HG03095 (cell line): ENCODE data around the gene EXOSC10.
"Not testable (repeated sequence)": the region's sequence is repeated elsewhere in the genome, so short reads cannot be mapped to it uniquely, and the experiment has no call there.

Experiments
- ATAC-seq: cut with Tn5 transposase; IDR thresholded peaks from one replicate; pipeline ENCODE4 v1.9.1; 2021; ENCODE audit warnings: moderate library complexity; ENCODE audit not compliant: unreplicated experiment

The EXOSC10 gene

GRCh38 chr1:11109047-11109760 is 9.5 kb upstream of the EXOSC10 start:
- ATAC-seq = no peak

- ATAC-seq = no peak
Measured at GRCh38 chr1:11107599-11107998, 7.9 kb upstream of the EXOSC10 start.

GRCh38 chr1:11105586-11105985 is 5.9 kb upstream of the EXOSC10 start:
- ATAC-seq = no peak

- ATAC-seq = no peak
Measured at GRCh38 chr1:11101347-11101746, 1.7 kb upstream of the EXOSC10 start.

- not testable (repeated sequence) for ATAC-seq
Measured at GRCh38 chr1:11100806-11101205, 1.1 kb upstream of the EXOSC10 start.

GRCh38 chr1:11100149-11100493 is 452 bp upstream of the EXOSC10 start:
- ATAC-seq = no peak

GRCh38 chr1:11098931-11099309 is 749 bp downstream of the EXOSC10 start:
- ATAC-seq = no peak

- ATAC-seq = not testable (repeated sequence)
Measured at GRCh38 chr1:11083784-11084183, 15.9 kb downstream of the EXOSC10 start.

GRCh38 chr1:11080931-11081330 is 18.7 kb downstream of the EXOSC10 start:
- no peak for ATAC-seq

GRCh38 chr1:11078631-11079030 is 21.0 kb downstream of the EXOSC10 start:
- ATAC-seq = no peak

GRCh38 chr1:11073398-11073797 is 26.3 kb downstream of the EXOSC10 start:
- ATAC-seq = not testable (repeated sequence)

- ATAC-seq = no peak
Measured at GRCh38 chr1:11072216-11072917, 27.3 kb downstream of the EXOSC10 start.

- no peak for ATAC-seq
Measured at GRCh38 chr1:11071463-11072215, 28.0 kb downstream of the EXOSC10 start.

GRCh38 chr1:11070876-11071275 is 28.8 kb downstream of the EXOSC10 start:
- ATAC-seq = no peak

GRCh38 chr1:11068600-11069473 is 30.8 kb downstream of the EXOSC10 start:
- no peak for ATAC-seq

- no peak for ATAC-seq
Measured at GRCh38 chr1:11067716-11068599, 31.7 kb downstream of the EXOSC10 start.

- no peak for ATAC-seq
Measured at GRCh38 chr1:11065796-11066195, 33.9 kb downstream of the EXOSC10 start.

GRCh38 chr1:11064942-11065341 is 34.7 kb downstream of the EXOSC10 start:
- ATAC-seq = no peak

- not testable (repeated sequence) for ATAC-seq
Measured at GRCh38 chr1:11063937-11064537, 35.6 kb downstream of the EXOSC10 start.
